HK-2 (cell line): Measurements from ENCODE around the gene PCSK9.

Experiments
- DNase-seq: peaks from one replicate; pipeline ENCODE4 v3.0.0-alpha.2; 2018; ENCODE audit not compliant: unreplicated experiment

Gene PCSK9

GRCh38 chr1:55039342-55040082 is at the start of gene PCSK9:
Gene PCSK9, plus strand, starts transcription at chr1:55039548. Its CDS starts 290 bp downstream, at chr1:55039838.
- peak; percentile 49 for DNase-seq

- no peak for DNase-seq
These were observed 49.2 kb upstream of the PCSK9 start for GRCh38 chr1:54989968-54990810.

- no peak for DNase-seq
These were observed 48.4 kb upstream of the PCSK9 start for GRCh38 chr1:54990916-54991315.

GRCh38 chr1:54991939-54992338 is 47.4 kb upstream of the PCSK9 start:
- DNase-seq = no peak

DNA sequence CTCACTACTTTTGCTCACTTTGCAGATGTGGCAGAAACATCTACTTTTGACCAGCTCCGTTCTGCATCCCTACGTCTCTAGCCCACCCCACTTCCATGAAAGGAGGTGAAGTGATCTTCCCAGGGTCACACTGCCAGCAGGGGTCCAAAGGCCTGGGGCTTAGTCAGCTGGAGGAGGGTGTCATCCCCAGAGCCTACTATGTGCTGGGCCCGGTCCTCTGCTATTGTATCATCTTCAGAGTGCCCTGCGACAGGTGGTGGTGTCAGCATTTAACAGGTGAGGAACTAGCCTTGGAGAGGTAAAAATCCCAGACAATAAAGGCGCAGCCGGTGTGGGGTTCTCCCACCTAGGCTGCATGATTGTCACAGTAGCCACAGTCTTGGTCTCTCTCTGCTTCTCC is 46.2 kb upstream of the PCSK9 start:
- DNase-seq = no peak

GRCh38 chr1:54994355-54994990 is 44.9 kb upstream of the PCSK9 start:
- no peak for DNase-seq

- no peak for DNase-seq
These were observed 44.2 kb upstream of the PCSK9 start for GRCh38 chr1:54995013-54995760.

DNA sequence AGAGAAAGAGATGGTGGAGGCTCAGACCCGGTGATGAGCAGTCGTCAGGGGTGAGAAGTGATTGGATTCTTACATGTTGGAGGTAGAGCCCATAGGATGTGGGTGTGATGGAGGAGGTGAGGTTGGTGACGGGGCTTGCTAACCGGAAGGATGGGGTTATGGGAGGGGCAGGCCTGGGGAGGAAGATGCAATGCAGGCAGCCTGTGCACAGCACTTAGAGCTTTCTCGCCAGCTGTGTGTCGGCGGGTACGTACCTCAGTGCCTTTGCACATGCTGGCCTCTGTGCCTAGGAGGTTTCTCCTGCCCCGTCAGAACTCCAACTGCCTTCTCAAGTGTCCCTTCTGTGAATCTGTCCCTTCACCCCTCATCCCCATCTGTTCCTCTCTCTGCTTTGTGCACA is 43.5 kb upstream of the PCSK9 start:
- no peak for DNase-seq

- DNase-seq = peak; percentile 85
These were observed 42.9 kb upstream of the PCSK9 start for GRCh38 chr1:54996359-54996868.

DNA sequence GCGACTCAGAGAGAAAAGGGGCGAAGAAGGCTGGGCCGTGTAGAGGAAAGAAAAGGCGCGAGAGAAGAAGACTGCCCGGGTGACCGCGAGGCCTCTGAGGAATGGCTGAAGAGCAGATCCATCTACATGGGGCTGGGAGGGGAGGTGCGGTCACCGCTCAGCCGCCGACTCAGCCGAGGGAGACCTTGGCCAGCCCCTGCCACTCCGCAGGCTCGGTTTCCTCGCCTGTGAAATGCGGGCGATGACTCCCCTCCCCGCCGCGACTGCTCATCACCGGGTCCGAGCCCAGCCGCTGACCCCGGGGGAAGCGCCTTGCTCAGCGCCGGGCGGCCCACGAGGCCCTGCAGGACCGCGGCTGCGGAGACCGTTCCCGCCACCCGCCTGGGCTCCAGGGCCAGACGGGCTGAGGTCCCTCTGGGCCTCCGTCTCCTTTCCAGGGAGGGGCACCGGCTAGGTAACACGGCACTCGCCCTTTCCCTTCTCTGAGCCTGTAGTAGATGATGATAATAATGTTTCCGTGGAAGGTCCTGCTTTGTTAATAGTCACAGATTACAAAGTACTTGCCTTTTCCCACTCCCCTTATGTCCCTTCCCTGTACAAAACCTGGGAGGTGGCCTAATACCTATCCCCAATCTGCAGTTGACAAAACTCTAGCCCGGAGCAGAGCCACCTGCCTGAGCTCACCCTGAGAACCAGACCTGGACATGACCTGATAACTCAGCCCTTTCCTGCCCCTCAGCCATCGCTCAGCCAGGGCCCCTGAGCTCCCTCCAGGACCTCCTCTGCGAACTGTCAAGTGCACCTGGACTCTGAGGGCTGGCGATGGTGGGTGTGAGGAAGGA is 42.3 kb upstream of the PCSK9 start:
- DNase-seq = no peak

GRCh38 chr1:54997711-54997986 is 41.7 kb upstream of the PCSK9 start:
- DNase-seq = no peak

- no peak for DNase-seq
These were observed 41.2 kb upstream of the PCSK9 start for GRCh38 chr1:54998100-54998499.

GRCh38 chr1:54998677-54999076 is 40.7 kb upstream of the PCSK9 start, which contains the start of gene BSND:
Gene BSND, plus strand, starts transcription at chr1:54998933. Its CDS starts 254 bp downstream, at chr1:54999187.
- no peak for DNase-seq

- no peak for DNase-seq
These were observed 39.0 kb upstream of the PCSK9 start for GRCh38 chr1:55000110-55001085.

GRCh38 chr1:55001311-55001710 is 38.0 kb upstream of the PCSK9 start:
- DNase-seq = no peak

DNA sequence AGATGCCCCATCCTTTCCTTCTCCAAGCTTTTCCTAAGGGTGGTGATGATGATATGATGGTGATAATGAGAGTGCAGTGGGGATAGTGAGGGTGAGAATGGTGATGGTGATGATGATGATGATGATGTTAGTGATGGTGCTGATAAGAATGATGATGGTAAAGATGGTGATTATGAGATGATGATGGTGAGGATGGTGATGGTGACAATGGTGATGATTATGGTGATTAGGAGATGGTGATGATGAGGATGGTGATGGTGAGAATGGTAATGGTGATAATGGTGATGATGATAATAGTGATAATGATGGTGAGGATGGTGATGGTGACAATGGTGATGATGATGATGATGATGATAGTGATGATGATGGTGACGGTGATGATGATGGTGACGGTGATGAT is 36.7 kb upstream of the PCSK9 start:
- DNase-seq = no peak

GRCh38 chr1:55005351-55006140 is 33.8 kb upstream of the PCSK9 start:
- no peak for DNase-seq

DNA sequence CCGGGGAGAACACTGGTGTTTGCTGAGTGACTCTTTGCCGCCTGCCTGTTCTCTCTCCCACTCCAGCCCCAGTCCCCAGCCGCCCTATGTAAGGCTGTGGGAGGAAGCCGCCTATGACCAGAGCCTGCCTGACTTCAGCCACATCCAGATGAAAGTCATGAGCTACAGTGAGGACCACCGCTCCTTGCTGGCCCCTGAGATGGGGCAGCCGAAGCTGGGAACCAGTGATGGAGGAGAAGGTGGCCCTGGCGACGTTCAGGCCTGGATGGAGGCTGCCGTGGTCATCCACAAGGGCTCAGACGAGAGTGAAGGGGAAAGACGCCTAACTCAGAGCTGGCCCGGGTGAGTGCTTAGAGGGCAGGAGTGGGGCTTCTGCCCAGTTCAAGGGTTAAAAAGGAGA is 32.4 kb upstream of the PCSK9 start:
- DNase-seq = no peak

DNA sequence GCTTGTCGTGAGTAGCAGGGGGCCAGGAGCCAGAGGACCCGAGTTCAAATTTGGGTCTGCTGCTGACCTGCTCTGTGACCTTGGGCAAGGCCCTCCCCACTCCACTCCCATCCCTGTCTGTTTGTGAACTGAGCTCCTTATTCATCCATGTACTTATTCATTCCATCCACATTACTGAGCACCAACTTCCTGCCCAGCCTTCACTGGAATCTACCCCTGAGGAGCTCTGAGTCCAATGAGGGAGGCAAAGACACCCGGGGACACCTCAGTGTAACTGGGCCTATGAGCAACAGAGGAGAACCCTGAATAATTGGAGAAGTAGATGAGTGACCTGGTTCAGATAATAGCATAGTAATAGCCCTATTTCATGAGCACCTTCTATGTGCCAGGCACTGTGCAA is 31.7 kb upstream of the PCSK9 start:
- DNase-seq = no peak
